GM12878 (cell line): ENCODE measurements around the gene KRT14. TPM values are rescaled to one million over a fixed set of nuclear protein-coding genes. Genes with fewer than 3 reads are reported as not detected.
"Not testable (repeated sequence)": the region's sequence is repeated elsewhere in the genome, so short reads cannot be mapped to it uniquely, and the experiment has no call there.

Experiments used
- ATAC-seq: fragments of 200-7000 bp; cut with Tn5 transposase; 3 replicates; pipeline ENCODE4 v1.9.1; 2020; ENCODE audit warnings: mild to moderate bottlenecking, moderate library complexity
- BruUV-seq: library from RNA; stranded (reverse); fragments of 400-500 nt; replicated peaks from 2 replicates; lab custom pipeline; 2021; lab: Mats Ljungman, UMichigan
- CTCF ChIA-PET: fragments of 300-600 bp; sonication (Branson Sonifier 250); formaldehyde crosslinking; extraction: SDS; loops from one replicate; lab custom pipeline; 2021; ENCODE audit warnings: inconsistent platforms; lab: Yijun Ruan, JAX
- POLR2A ChIA-PET: fragments of 350-600 bp; formaldehyde crosslinking; extraction: SDS; loops from one replicate; lab custom pipeline; 2021; ENCODE audit warnings: inconsistent platforms; lab: Charles Lee
- RAD21 ChIA-PET: fragments of 300-600 bp; sonication (Branson Sonifier 250); formaldehyde crosslinking; loops from one replicate; lab custom pipeline; 2023; ENCODE audit warnings: antibody characterized with exemption; ENCODE audit not compliant: unreplicated experiment; lab: Charles Lee
- SMC1A ChIA-PET: fragments of 300-600 bp; sonication (Branson Sonifier 250); formaldehyde crosslinking; loops from one replicate; lab custom pipeline; 2023; ENCODE audit not compliant: unreplicated experiment, uncharacterized antibody; lab: Charles Lee
- DNase-seq: peaks from one replicate; pipeline ENCODE4 v3.0.0-alpha.2; 2011; ENCODE audit warnings: low read depth, low spot score
- FAIRE-seq: peaks from 3 replicates; lab custom pipeline; 2011; peaks lifted over from hg19 to GRCh38; lab: Jason Lieb, UNC
- H2AFZ ChIP-seq: 2 replicates; pipeline ENCODE4 v1.6.0; 2011; ENCODE audit warnings: low read depth, low read length, control low read depth; ENCODE audit not compliant: control insufficient read depth
- H3K27ac ChIP-seq: 2 replicates; pipeline ENCODE4 v1.5.1; 2011; ENCODE audit warnings: control low read depth; ENCODE audit not compliant: control insufficient read depth, insufficient read depth
- H3K27me3 ChIP-seq, 2 experiments: replicated peaks in 1 of 2; 2 replicates each; pipeline versions ENCODE4 v1.6.0 to v1.6.1; 2011; ENCODE audit warnings: low read length in 1 of 2; ENCODE audit not compliant: control insufficient read depth in 2 of 2, insufficient read depth in 2 of 2
- H3K36me3 ChIP-seq, 2 experiments: 2 replicates each; pipeline ENCODE4 v1.5.1; 2011; ENCODE audit warnings: low read length in 1 of 2; ENCODE audit not compliant: control insufficient read depth in 2 of 2, insufficient read depth in 2 of 2
- H3K4me1 ChIP-seq: 2 replicates; pipeline ENCODE4 v1.6.1; 2011; ENCODE audit warnings: mild to moderate bottlenecking, low read length, moderate library complexity, mixed read lengths; ENCODE audit not compliant: control insufficient read depth, insufficient read depth
- H3K4me2 ChIP-seq: 2 replicates; pipeline ENCODE4 v1.6.0; 2011; ENCODE audit warnings: control low read depth; ENCODE audit not compliant: control insufficient read depth, insufficient read depth
- H3K4me3 ChIP-seq: fragments of 200-600 bp; sonication (generic); 2 replicates; pipeline ENCODE4 v1.5.1; 2016
- H3K79me2 ChIP-seq: 2 replicates; pipeline ENCODE4 v1.6.0; 2011; ENCODE audit warnings: low read length; ENCODE audit not compliant: control insufficient read depth, insufficient read depth
- H3K9ac ChIP-seq: 2 replicates; pipeline ENCODE4 v1.8.0; 2011; ENCODE audit warnings: low read length, control low read depth, mixed read lengths; ENCODE audit not compliant: control insufficient read depth, insufficient read depth
- H3K9me3 ChIP-seq: replicated peaks from 3 replicates; pipeline ENCODE4 v1.5.1; 2011; ENCODE audit warnings: mild to moderate bottlenecking, low read length; ENCODE audit not compliant: control insufficient read depth, insufficient read depth
- H4K20me1 ChIP-seq: 2 replicates; pipeline ENCODE4 v1.6.0; 2011; ENCODE audit not compliant: control insufficient read depth, insufficient read depth
- CBFB ChIP-seq: IDR thresholded peaks from 2 replicates; pipeline ENCODE4 v1.6.1; 2016; ENCODE audit warnings: antibody characterized with exemption, low read depth
- WGBS: methylation state at CpG from one replicate; pipeline ENCODE4 v1.1.6; 2016; ENCODE audit warnings: low lambda C conversion rate; ENCODE audit not compliant: insufficient replicate concordance, insufficient coverage; ENCODE audit errors: missing lambda C conversion rate; 5-methylcytosine and 5-hydroxymethylcytosine counted together
- in situ Hi-C: fragments of 300-500 bp; cut with MboI; formaldehyde crosslinking; loops from 9 replicates; pipeline ENCODE4 v1.14.3; 2018; ENCODE audit warnings: mixed read lengths
- intact Hi-C: fragments of 100-400 bp; cut with micrococcal nuclease; formaldehyde crosslinking; loops from one replicate; pipeline ENCODE4 v1.14.2; 2022; ENCODE audit not compliant: unreplicated experiment
- polyA plus RNA-seq, 11 experiments: library from polyadenylated mRNA; depleted of rRNA in 4 of 11; unstranded in 6 of 11; stranded (reverse) in 5 of 11; fragments of >200 nt; fragmentation: Nextera tagmentation in 4 of 11; fragmentation: Illumina TruSeq in 1 of 11; extraction: Ambion mirVana in 4 of 11; extraction: Trizol in 1 of 11; gene quantifications; 1 replicate in 1 of 11; 2 replicates in 10 of 11; pipeline versions ENCODE4 v1.2.1 to v1.2.3, GENCODE V29; 2011 to 2016; ENCODE audit warnings: inconsistent platforms in 2 of 11, missing spikeins in 2 of 11, low read depth in 1 of 11
- total RNA-seq, 4 experiments: library from RNA; depleted of rRNA in 3 of 4; stranded (reverse); fragments of >200 nt in 3 of 4; fragmentation: Illumina TruSeq in 1 of 4; extraction: Trizol in 1 of 4; gene quantifications; 2 replicates each; pipeline versions ENCODE4 v1.2.1 to v1.2.3, GENCODE V29; 2013 to 2021
- TF ChIP-seq, protein P1 (sequence below): fragments of 450-650 bp; conservative IDR thresholded peaks from 2 replicates; pipeline ENCODE4 v1.6.1; 2017; ENCODE audit warnings: mild to moderate bottlenecking, moderate library complexity
- TF ChIP-seq, protein P2 (sequence below): fragments of 450-650 bp; IDR thresholded peaks from 2 replicates; pipeline ENCODE4 v1.6.1; 2017; ENCODE audit warnings: mild to moderate bottlenecking, low read depth, inconsistent platforms; ENCODE audit not compliant: poor library complexity, severe bottlenecking

Gene KRT14
- total and polyA plus RNA-seq, 10 of the 15 experiments (the other 5 are each of a cell fraction or from before 2014, with no cell fraction given): 1.5 TPM; not detected in 9

DNA sequence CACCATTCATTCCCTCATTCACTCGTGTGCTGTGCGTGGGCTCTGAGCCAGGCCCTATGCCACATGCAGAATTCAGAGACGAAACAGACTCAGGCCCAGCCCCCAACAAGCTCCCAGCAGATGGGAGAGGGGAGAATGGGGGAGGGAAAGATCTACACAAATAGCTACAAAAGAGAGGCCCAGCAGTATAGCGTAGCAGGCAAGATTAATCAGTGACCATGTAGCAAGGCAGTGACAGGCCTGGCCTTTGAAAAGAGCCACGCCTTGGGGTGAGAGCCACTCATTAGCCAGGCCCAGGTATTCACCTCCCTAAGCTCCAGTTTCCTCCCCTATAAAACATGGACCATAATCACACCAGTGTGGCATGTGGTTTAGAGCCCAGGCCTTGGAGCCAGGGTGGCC lies 42.2 kb downstream of the KRT14 start (continued):
- TF ChIP-seq, protein P1, sequence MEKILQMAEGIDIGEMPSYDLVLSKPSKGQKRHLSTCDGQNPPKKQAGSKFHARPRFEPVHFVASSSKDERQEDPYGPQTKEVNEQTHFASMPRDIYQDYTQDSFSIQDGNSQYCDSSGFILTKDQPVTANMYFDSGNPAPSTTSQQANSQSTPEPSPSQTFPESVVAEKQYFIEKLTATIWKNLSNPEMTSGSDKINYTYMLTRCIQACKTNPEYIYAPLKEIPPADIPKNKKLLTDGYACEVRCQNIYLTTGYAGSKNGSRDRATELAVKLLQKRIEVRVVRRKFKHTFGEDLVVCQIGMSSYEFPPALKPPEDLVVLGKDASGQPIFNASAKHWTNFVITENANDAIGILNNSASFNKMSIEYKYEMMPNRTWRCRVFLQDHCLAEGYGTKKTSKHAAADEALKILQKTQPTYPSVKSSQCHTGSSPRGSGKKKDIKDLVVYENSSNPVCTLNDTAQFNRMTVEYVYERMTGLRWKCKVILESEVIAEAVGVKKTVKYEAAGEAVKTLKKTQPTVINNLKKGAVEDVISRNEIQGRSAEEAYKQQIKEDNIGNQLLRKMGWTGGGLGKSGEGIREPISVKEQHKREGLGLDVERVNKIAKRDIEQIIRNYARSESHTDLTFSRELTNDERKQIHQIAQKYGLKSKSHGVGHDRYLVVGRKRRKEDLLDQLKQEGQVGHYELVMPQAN: no peak
- no peak for TF ChIP-seq CBFB
- TF ChIP-seq, protein P2, sequence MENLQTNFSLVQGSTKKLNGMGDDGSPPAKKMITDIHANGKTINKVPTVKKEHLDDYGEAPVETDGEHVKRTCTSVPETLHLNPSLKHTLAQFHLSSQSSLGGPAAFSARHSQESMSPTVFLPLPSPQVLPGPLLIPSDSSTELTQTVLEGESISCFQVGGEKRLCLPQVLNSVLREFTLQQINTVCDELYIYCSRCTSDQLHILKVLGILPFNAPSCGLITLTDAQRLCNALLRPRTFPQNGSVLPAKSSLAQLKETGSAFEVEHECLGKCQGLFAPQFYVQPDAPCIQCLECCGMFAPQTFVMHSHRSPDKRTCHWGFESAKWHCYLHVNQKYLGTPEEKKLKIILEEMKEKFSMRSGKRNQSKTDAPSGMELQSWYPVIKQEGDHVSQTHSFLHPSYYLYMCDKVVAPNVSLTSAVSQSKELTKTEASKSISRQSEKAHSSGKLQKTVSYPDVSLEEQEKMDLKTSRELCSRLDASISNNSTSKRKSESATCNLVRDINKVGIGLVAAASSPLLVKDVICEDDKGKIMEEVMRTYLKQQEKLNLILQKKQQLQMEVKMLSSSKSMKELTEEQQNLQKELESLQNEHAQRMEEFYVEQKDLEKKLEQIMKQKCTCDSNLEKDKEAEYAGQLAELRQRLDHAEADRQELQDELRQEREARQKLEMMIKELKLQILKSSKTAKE: no peak

DNA sequence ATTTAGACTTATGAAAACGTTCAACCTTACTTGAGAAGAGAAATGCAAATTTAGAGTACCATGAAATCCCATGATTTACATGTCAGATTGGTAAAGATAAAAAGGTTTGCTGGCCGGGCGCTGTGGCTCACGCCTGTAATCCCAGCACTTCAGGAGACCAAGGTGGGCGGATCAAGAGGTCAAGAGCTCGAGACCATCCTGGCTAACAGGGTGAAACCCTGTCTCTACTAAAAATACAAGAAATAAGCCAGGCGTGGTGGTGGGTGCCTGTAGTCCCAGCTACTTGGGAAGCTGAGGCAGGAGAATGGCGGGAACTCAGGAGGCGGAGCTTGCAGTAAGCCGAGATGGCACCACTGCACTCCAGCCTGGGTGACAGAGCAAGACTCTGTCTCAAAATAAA lies 43.9 kb downstream of the KRT14 start:
- SMC1A ChIA-PET: interaction anchor here (0.8 kb wide), 1 partner anchor 162 kb away, joined by 3 read pairs; no protein-coding TSS in a partner anchor
- ATAC-seq, H2AFZ ChIP-seq, DNase-seq, H4K20me1 ChIP-seq, H3K79me2 ChIP-seq, FAIRE-seq, H3K9me3 ChIP-seq, in situ Hi-C loops, H3K4me3 ChIP-seq, RAD21 ChIA-PET, H3K36me3 ChIP-seq, H3K4me2 ChIP-seq, H3K4me1 ChIP-seq, intact Hi-C loops, H3K27me3 ChIP-seq, BruUV-seq, H3K9ac ChIP-seq, H3K27ac ChIP-seq: not testable (repeated sequence)
- WGBS: 18% methylated on average over 10 of the region's 10 CpGs
- POLR2A ChIA-PET: interaction anchor here (0.6 kb wide), 1 partner anchor 135 kb away, joined by 5 read pairs; no protein-coding TSS in a partner anchor
- CTCF ChIA-PET: interaction anchor here (0.6 to 1.4 kb wide), 4 partner anchors 107 to 739 kb away, joined by 3 to 5 read pairs (median 3); no protein-coding TSS in a partner anchor
